ENCODE measurements around the gene ARHGAP24.

ARHGAP24 gene

DNA sequence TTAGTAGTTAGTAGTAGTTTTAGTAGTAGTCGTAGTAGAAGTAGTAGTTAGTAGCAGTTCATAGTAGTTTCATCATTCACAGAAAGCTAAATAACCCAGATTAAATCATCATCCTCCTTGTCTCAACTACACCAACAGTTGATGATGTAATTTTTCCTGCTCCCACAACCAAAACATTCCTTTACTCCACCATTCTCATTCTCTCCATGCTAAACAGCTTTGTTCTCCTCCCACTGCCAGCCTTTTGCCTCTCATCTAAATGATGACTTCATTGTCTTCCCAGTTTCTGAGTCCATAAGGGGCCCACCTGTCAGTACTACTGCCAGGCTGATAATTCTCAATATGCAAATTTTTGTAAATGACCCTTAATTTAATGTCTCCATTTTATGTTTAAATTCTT is 68.9 kb downstream of the ARHGAP24 start:
- H3K27ac ChIP-seq: no peak overlapping the region
- TF ChIP-seq ZFX (IDR thresholded peaks at IDR 0.05; ENCODE audit: borderline replicate concordance) (no peak), CTCF (IDR thresholded peaks at IDR 0.05) (no peak)

DNA sequence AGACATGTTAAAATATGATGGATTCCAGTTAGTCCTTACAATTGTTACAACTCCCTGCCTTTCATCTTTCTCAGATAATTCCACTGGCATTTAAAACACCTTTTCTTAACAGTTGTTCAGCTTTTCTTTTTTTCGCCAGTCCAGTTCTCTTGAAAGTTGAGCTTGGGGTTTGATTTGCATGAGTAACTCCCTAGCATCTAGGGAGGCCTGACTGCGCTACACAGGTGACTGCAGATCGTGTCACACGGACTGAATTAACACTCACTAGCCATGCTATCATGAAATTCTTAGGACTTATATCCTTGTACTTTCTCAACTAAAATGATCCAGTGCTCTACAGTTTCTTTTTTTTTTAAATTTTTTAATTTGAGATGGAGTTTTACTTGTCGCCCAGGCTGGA is 69.8 kb downstream of the ARHGAP24 start:
- H3K27ac ChIP-seq: no peak overlapping the region
- TF ChIP-seq CTCF (IDR thresholded peaks at IDR 0.05) (no peak), ZFX (IDR thresholded peaks at IDR 0.05; ENCODE audit: borderline replicate concordance) (no peak)

DNA sequence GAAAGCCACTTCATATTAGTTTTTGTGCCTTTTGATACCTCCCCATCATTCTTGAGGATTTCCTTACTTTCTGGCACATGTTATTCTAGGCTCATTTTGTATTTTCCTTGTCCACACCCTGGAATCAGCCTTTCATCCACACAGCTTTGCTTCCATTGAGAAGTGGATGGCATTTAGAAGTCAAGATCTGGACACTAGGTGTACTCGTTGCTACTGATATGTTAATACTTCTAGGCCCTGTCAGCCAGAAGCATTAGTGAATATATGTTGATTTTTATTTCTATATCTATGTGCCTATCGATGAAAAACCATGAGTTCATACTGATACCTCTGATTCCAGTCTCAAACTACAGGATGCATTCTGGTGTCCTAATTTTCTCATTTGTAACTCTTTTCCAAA is 73.2 kb downstream of the ARHGAP24 start:
- no peak for TF ChIP-seq CTCF (IDR thresholded peaks at IDR 0.05)
- no peak for TF ChIP-seq ZFX (IDR thresholded peaks at IDR 0.05; ENCODE audit: borderline replicate concordance)
- no peak overlapping the region for H3K27ac ChIP-seq

DNA sequence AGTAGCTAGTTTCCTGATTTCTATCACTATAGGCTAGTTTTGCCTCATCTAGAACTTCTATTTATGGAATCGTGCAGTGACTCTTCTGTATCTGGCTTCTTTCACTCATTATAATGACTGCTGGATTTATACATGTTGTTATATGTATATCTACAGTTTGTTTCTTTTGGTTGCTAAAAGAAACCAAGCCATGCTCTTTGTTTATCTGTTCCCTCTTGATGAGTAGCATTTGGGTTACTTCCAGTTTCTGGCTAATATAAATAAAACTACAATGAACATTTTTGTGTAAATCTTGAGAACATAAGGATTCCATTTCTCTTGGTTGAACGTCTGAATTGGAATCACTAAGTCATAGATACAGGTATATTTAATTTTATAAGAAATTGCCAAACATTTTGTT is 73.9 kb downstream of the ARHGAP24 start:
- TF ChIP-seq CTCF (IDR thresholded peaks at IDR 0.05) (no peak), ZFX (IDR thresholded peaks at IDR 0.05; ENCODE audit: borderline replicate concordance) (no peak)
- no peak overlapping the region for H3K27ac ChIP-seq

- no peak for TF ChIP-seq CTCF (IDR thresholded peaks at IDR 0.05)
- no peak for TF ChIP-seq ZFX (IDR thresholded peaks at IDR 0.05; ENCODE audit: borderline replicate concordance)
- no peak overlapping the region for H3K27ac ChIP-seq
Observed at GRCh38 chr4:85555206-85555605, 80.3 kb downstream of the ARHGAP24 start.

DNA sequence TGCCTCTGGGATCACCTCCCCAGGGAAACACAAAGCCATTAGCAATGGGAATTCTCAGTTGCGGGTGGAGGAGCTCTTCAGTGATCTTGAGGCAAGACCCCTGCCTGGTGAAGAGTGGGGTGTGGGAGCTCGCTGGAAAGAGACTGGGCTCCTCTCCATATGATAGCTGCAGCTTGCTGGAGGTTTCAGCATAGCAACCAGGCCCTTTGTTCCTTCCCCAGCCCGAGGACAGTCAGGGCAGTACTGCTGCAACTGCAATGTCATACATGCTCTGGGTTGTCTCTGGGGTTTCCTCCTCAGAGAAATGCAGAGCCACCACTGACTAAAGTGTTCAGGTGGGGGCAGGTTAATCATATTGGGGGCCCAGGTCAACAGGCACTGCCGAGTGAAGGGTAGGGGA is 81.3 kb downstream of the ARHGAP24 start:
- H3K27ac ChIP-seq: no peak overlapping the region
- TF ChIP-seq ZFX (IDR thresholded peaks at IDR 0.05; ENCODE audit: borderline replicate concordance) (no peak), CTCF (IDR thresholded peaks at IDR 0.05) (no peak)

- H3K27ac ChIP-seq: no peak overlapping the region
- TF ChIP-seq CTCF (IDR thresholded peaks at IDR 0.05): no peak
- TF ChIP-seq ZFX (IDR thresholded peaks at IDR 0.05; ENCODE audit: borderline replicate concordance): no peak
Observed at GRCh38 chr4:85557016-85557901, 82.3 kb downstream of the ARHGAP24 start.

All from 22Rv1 (cell line).